IMR-90 (cell line): ENCODE data around the gene SPATA13. TPM values are rescaled to one million over a fixed set of nuclear protein-coding genes. Genes with fewer than 3 reads are reported as not detected.
"Not testable (repeated sequence)": the region's sequence is repeated elsewhere in the genome, so short reads cannot be mapped to it uniquely, and the experiment has no call there.

Source experiments
- ATAC-seq: fragments of 200-7000 bp; cut with Tn5 transposase; 2 replicates; pipeline ENCODE4 v1.9.1; 2020; ENCODE audit warnings: low read depth, mild to moderate bottlenecking, moderate library complexity
- BruUV-seq: library from RNA; stranded (reverse); fragments of 400-500 nt; replicated peaks from 2 replicates; lab custom pipeline; 2021; lab: Mats Ljungman, UMichigan
- CTCF ChIA-PET: fragments of 300-600 bp; formaldehyde crosslinking; extraction: SDS; loops from one replicate; lab custom pipeline; 2021; ENCODE audit warnings: antibody characterized with exemption; lab: Yijun Ruan, JAX
- POLR2A ChIA-PET: fragments of 300-600 bp; sonication (Branson Sonifier 250); formaldehyde crosslinking; loops from one replicate; lab custom pipeline; 2022; ENCODE audit warnings: antibody characterized with exemption; ENCODE audit not compliant: unreplicated experiment; lab: Charles Lee
- DNase-seq: peaks from one replicate; pipeline ENCODE4 v3.0.0; 2013
- H2AFZ ChIP-seq: replicated peaks from 2 replicates; pipeline ENCODE3; 2013; ENCODE audit warnings: low read length, mild to moderate bottlenecking; ENCODE audit not compliant: poor library complexity
- H2AK5ac ChIP-seq: 2 replicates; pipeline ENCODE4 v1.6.1; 2013; ENCODE audit warnings: low read depth, low read length, inconsistent platforms
- H2AK9ac ChIP-seq: replicated peaks from 2 replicates; pipeline ENCODE3; 2013; ENCODE audit warnings: mild to moderate bottlenecking, low read depth, low read length, moderate library complexity; ENCODE audit not compliant: poor library complexity
- H2BK120ac ChIP-seq: 2 replicates; pipeline ENCODE4 v1.6.1; 2013; ENCODE audit warnings: low read depth, low read length, inconsistent platforms
- H2BK15ac ChIP-seq: 3 replicates; pipeline ENCODE4 v1.6.1; 2013; ENCODE audit warnings: low read depth, low read length, inconsistent platforms
- H2BK20ac ChIP-seq: 2 replicates; pipeline ENCODE4 v1.6.1; 2013; ENCODE audit warnings: low read depth, mild to moderate bottlenecking, inconsistent platforms, low read length, moderate library complexity
- H2BK5ac ChIP-seq: 2 replicates; pipeline ENCODE4 v1.6.1; 2013; ENCODE audit warnings: mild to moderate bottlenecking, low read depth, low read length, inconsistent platforms; ENCODE audit not compliant: poor library complexity, severe bottlenecking
- H3K14ac ChIP-seq: replicated peaks from 2 replicates; pipeline ENCODE4 v1.6.1; 2013; ENCODE audit warnings: low read depth, low read length, inconsistent platforms
- H3K18ac ChIP-seq: 2 replicates; pipeline ENCODE4 v1.6.1; 2013; ENCODE audit warnings: low read depth, low read length, control low read depth
- H3K23ac ChIP-seq: 2 replicates; pipeline ENCODE4 v1.6.1; 2013; ENCODE audit warnings: low read depth, low read length, inconsistent platforms
- H3K27ac ChIP-seq: 2 replicates; pipeline ENCODE4 v1.5.1; 2013; ENCODE audit warnings: mild to moderate bottlenecking, control low read depth, low read length; ENCODE audit not compliant: insufficient read depth
- H3K27me3 ChIP-seq: 2 replicates; pipeline ENCODE4 v1.6.1; 2013; ENCODE audit warnings: low read length; ENCODE audit not compliant: control insufficient read depth, insufficient read depth
- H3K36me3 ChIP-seq: 2 replicates; pipeline ENCODE4 v1.6.1; 2013; ENCODE audit warnings: low read length, mixed read lengths; ENCODE audit not compliant: control insufficient read depth, insufficient read depth
- H3K4ac ChIP-seq: 2 replicates; pipeline ENCODE4 v1.6.1; 2013; ENCODE audit warnings: low read depth, low read length, inconsistent platforms
- H3K4me1 ChIP-seq: 2 replicates; pipeline ENCODE4 v1.6.1; 2013; ENCODE audit warnings: low read length, mixed read lengths; ENCODE audit not compliant: control insufficient read depth, insufficient read depth
- H3K4me2 ChIP-seq: 2 replicates; pipeline ENCODE4 v1.6.1; 2013; ENCODE audit warnings: low read depth, mild to moderate bottlenecking, control low read depth, low read length, moderate library complexity
- H3K4me3 ChIP-seq: 2 replicates; pipeline ENCODE4 v1.5.1; 2013; ENCODE audit warnings: low read depth, mild to moderate bottlenecking, control low read depth, low read length, moderate library complexity; ENCODE audit not compliant: insufficient read depth
- H3K56ac ChIP-seq: 2 replicates; pipeline ENCODE4 v1.6.1; 2013; ENCODE audit warnings: low read length, inconsistent platforms; ENCODE audit not compliant: insufficient read depth; ENCODE audit errors: extremely low read depth
- H3K79me1 ChIP-seq, 2 experiments: 2 replicates each; pipeline ENCODE4 v1.6.1; 2013; ENCODE audit warnings: low read length in 2 of 2, inconsistent platforms in 1 of 2, low read depth in 1 of 2
- H3K9ac ChIP-seq: 2 replicates; pipeline ENCODE4 v1.6.1; 2013; ENCODE audit warnings: low read depth, low read length, control low read depth
- H3K9me1 ChIP-seq: 2 replicates; pipeline ENCODE4 v1.6.1; 2013; ENCODE audit warnings: low read length, inconsistent platforms; ENCODE audit not compliant: insufficient read depth
- H3K9me3 ChIP-seq: 2 replicates; pipeline ENCODE4 v1.6.1; 2013; ENCODE audit warnings: low read length; ENCODE audit not compliant: control insufficient read depth, insufficient read depth
- H4K20me1 ChIP-seq: 2 replicates; pipeline ENCODE4 v1.6.1; 2013; ENCODE audit warnings: low read length, inconsistent platforms; ENCODE audit not compliant: insufficient read depth
- H4K5ac ChIP-seq: 2 replicates; pipeline ENCODE4 v1.6.1; 2013; ENCODE audit warnings: mild to moderate bottlenecking, low read depth, low read length, control low read depth
- H4K8ac ChIP-seq, 2 experiments: 2 replicates each; pipeline ENCODE4 v1.6.1; 2013; ENCODE audit warnings: low read depth in 2 of 2, low read length in 2 of 2, control low read depth in 1 of 2, inconsistent platforms in 1 of 2
- H4K91ac ChIP-seq: 2 replicates; pipeline ENCODE4 v1.6.1; 2013; ENCODE audit warnings: low read depth, low read length, inconsistent platforms; ENCODE audit not compliant: insufficient read depth
- CHD1 ChIP-seq: IDR thresholded peaks from 2 replicates; pipeline ENCODE4 v1.6.1; 2012; ENCODE audit warnings: low read depth, low read length, improper control_type of control experiment
- CTCF ChIP-seq: conservative IDR thresholded peaks from 2 replicates; pipeline ENCODE4 v1.5.1; 2012; ENCODE audit warnings: mild to moderate bottlenecking, low read depth, low read length, improper control_type of control experiment
- MXI1 ChIP-seq: IDR thresholded peaks from 2 replicates; pipeline ENCODE4 v1.6.1; 2012; ENCODE audit warnings: low read depth, mild to moderate bottlenecking, low read length, moderate library complexity, borderline replicate concordance
- RAD21 ChIP-seq: IDR thresholded peaks from 2 replicates; pipeline ENCODE4 v1.6.1; 2012; ENCODE audit warnings: low read length, improper control_type of control experiment
- RCOR1 ChIP-seq: IDR thresholded peaks from 2 replicates; pipeline ENCODE4 v1.6.1; 2012; ENCODE audit warnings: mild to moderate bottlenecking, low read length, improper control_type of control experiment; ENCODE audit not compliant: insufficient replicate concordance
- SMC3 ChIP-seq: fragments of 150-350 bp; IDR thresholded peaks from 2 replicates; pipeline ENCODE4 v1.6.1; 2016; ENCODE audit warnings: low read depth, mild to moderate bottlenecking, antibody characterized with exemption, low read length, moderate library complexity
- WGBS, 2 experiments: methylation state at CpG; one replicate each; pipeline versions ENCODE4 v1.1.5 to v1.1.7; 2013; ENCODE audit warnings: missing lambda C conversion rate in 2 of 2; ENCODE audit not compliant: insufficient read length in 1 of 2; ENCODE audit errors: extremely low coverage in 2 of 2; 5-methylcytosine and 5-hydroxymethylcytosine counted together
- dilution Hi-C: fragments of 300-500 bp; cut with HindIII; formaldehyde crosslinking; loops from one replicate; pipeline ENCODE4 v1.14.3; 2018; ENCODE audit warnings: low sequenced_read_pairs; ENCODE audit not compliant: unreplicated experiment
- in situ Hi-C: fragments of 300-500 bp; cut with MboI; formaldehyde crosslinking; loops from 3 replicates; pipeline ENCODE4 v1.14.3; 2019; ENCODE audit warnings: low sequenced_read_pairs, inconsistent platforms, mixed read lengths
- intact Hi-C: fragments of 100-400 bp; cut with micrococcal nuclease; formaldehyde crosslinking; loops from 2 replicates; pipeline ENCODE4 v1.10.0; 2022
- polyA plus RNA-seq, 3 experiments: library from polyadenylated mRNA; depleted of rRNA; stranded (reverse); fragments of >200 nt; gene quantifications; 2 replicates each; pipeline ENCODE4 v1.2.3, GENCODE V29; 2012; ENCODE audit warnings: low replicate concordance in 1 of 3
- total RNA-seq: library from RNA; depleted of rRNA; stranded (reverse); fragments of >200 nt; gene quantifications from 2 replicates; pipeline ENCODE4 v1.2.3, GENCODE V29; 2012

The SPATA13 gene
- total and polyA plus RNA-seq, 2 of the 4 experiments (the other 2 are of a cell fraction), result 10.5 to 12.5 TPM

GRCh38 chr13:24313439-24313838 lies 152.9 kb downstream of the SPATA13 start:
- no TSS peak for BruUV-seq
- Histone ChIP-seq H3K79me1 (no peaks in the 10 kb centered on the region), H3K9ac (no peak overlapping the region), H4K20me1 (no peaks in the 10 kb centered on the region), H3K9me3 (no peaks in the 10 kb centered on the region), H3K4me1 (no peaks in the 10 kb centered on the region), H3K14ac (no peak overlapping the region), H2AFZ (no peak overlapping the region), H3K36me3 (no peaks in the 10 kb centered on the region), H3K56ac (no peak overlapping the region), H2AK5ac (no peak overlapping the region), H3K4me2 (no peak overlapping the region), H2BK5ac (no peak overlapping the region), H3K27ac (no peak overlapping the region), H2BK15ac (no peak overlapping the region), H3K18ac (no peak overlapping the region), H3K4me3 (no peak overlapping the region), H3K27me3 (peaks cover 2% of the 10 kb centered on the region), H2BK120ac (no peak overlapping the region), H4K8ac (no peak overlapping the region), H3K4ac (no peak overlapping the region), H2BK20ac (no peak overlapping the region), H3K23ac (no peak overlapping the region), H3K9me1 (no peaks in the 10 kb centered on the region), H2AK9ac (no peak overlapping the region), H4K5ac (no peak overlapping the region), H4K91ac (no peak overlapping the region)
- DNase-seq (peak; percentile 9), ATAC-seq (peak; percentile 80)
- CTCF ChIA-PET, result interaction anchor here (1.1 kb wide), 1 partner anchor 114 kb away, joined by 4 read pairs; no protein-coding TSS in a partner anchor
- TF ChIP-seq RCOR1 (no peak), RAD21 (peak; percentile 56), CHD1 (no peak), SMC3 (peak; percentile 21; the same call in 1 of the 2 replicates), MXI1 (no peak), CTCF (peak; percentile 50)
- dilution Hi-C loops, result no loop called here
- intact Hi-C loops, result loop anchor here (1.0 kb wide), 1 partner anchor 242 kb away; no protein-coding TSS in a partner anchor
- WGBS, 2 experiments, result no CpG with 5 or more reads among the region's 5 CpGs
- POLR2A ChIA-PET, result no interaction called here
- in situ Hi-C loops, result no loop called here

- CTCF ChIA-PET, H4K8ac ChIP-seq, H3K9me1 ChIP-seq, H2AK5ac ChIP-seq, H2BK15ac ChIP-seq, H3K56ac ChIP-seq, in situ Hi-C loops, H2AK9ac ChIP-seq, intact Hi-C loops, H3K14ac ChIP-seq, BruUV-seq, H2BK5ac ChIP-seq, dilution Hi-C loops, H3K36me3 ChIP-seq, H3K4me3 ChIP-seq, POLR2A ChIA-PET, H4K91ac ChIP-seq, H3K23ac ChIP-seq, H2AFZ ChIP-seq, ATAC-seq, H3K27me3 ChIP-seq, H2BK20ac ChIP-seq, H3K18ac ChIP-seq, H3K4ac ChIP-seq, H3K4me1 ChIP-seq, H2BK120ac ChIP-seq, H4K20me1 ChIP-seq, DNase-seq, H3K79me1 ChIP-seq, H3K4me2 ChIP-seq, H3K27ac ChIP-seq, H4K5ac ChIP-seq, H3K9me3 ChIP-seq, H3K9ac ChIP-seq: not testable (repeated sequence)
- WGBS, 2 experiments, result 80% methylated on average over 1 of the region's 10 CpGs; no CpG with 5 or more reads in 1 of the 2 experiments
Observed at GRCh38 chr13:24317835-24318234, 157.3 kb downstream of the SPATA13 start.
